HG03457 (cell line): ENCODE data around the gene CAPN3.

Experiments used
- ATAC-seq: cut with Tn5 transposase; IDR thresholded peaks from one replicate; pipeline ENCODE4 v1.9.1; 2021; ENCODE audit warnings: moderate number of reproducible peaks; ENCODE audit not compliant: unreplicated experiment

The CAPN3 gene

GRCh38 chr15:42355291-42355690, 4.0 kb upstream of the CAPN3 start:
- no peak for ATAC-seq

DNA sequence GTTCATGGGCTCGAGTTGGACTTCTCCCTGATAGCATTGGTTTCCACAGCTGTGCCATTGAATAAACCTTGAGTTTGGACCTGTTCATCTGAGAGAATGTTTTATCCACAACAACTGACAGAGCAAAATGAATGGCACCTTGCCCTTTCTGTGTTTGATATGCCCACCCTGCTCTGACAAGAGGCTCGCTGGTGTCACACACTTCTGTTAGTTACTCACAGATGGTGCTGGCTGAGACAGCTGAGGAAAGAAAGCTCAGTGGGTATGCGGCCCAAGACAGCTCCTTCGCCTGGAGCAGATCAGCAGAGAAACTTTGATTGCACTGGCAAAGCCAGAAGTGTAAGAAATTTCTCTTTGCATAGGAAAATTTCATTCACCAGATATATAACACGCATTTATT, 2.5 kb upstream of the CAPN3 start:
- ATAC-seq, result no peak

- no peak for ATAC-seq
Measured at GRCh38 chr15:42358141-42358540, 1.2 kb upstream of the CAPN3 start.

GRCh38 chr15:42359985-42360384, 684 bp downstream of the CAPN3 start:
- ATAC-seq, result no peak

DNA sequence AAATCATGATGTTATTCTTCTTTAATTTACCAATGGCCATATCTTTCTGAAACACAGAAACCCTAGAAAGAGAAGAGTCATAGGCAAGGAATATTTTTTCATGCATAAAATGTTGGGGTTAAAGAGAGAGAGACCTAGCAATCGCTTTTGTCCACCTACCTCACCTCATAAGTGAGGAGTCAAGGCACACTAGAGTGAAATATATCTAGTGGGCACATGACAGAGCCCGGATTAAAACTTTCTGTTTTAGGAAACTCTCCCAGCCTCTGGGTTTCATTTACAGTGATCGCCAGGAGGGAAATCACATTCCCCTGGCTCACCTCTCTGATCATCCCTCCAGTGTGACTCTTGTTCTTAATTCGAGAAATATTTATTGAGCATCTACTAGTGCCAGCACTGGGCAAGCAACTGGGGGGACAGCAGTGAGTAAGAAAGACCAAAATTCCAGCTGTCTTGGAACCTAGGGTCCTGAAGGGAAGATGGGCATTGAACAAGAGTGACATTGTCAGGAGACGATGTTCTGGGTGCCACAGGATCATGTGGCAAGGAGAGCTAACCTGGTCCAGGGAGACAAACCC, 1.3 kb downstream of the CAPN3 start:
- ATAC-seq, result no peak

DNA sequence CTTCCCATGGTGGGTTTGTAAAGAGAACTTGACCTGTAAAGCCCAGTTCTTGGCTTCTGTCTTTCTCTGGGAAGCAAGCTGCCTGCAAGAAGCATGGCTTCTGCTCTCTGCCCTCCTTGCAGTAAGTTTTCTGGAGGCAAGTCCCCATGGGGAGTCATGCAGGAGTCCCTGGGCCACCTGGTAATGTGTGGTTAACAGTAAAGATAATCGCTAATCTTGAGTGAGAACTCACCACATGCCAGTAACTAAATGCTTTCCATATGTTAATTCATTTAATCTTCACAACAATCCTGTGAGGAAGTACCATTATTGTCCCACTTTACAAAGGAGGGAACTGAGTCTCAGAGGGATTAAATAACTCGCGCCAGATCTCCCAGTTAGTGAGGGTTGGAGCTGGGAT, 4.2 kb downstream of the CAPN3 start:
- ATAC-seq, result no peak

DNA sequence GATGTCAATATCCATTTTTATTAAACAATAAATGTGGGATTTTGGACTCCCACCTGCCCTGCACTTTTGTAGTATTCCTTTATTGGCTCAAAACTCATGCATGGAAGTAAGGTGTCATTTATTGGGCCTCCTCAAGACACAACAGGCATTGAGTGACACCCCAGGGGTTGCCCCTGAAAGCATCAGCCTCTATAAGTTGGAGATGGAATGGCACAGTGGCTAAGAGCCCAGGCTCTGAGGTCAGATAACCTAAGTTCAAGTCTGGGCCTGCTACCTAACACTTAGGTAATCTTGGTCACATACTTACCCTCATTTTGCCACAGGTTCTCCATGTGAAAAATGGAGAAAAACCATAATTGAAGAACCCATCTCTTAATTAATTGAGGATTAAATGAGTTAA, 4.6 kb downstream of the CAPN3 start:
- ATAC-seq, result no peak

GRCh38 chr15:42364529-42364928, 5.2 kb downstream of the CAPN3 start:
- no peak for ATAC-seq

DNA sequence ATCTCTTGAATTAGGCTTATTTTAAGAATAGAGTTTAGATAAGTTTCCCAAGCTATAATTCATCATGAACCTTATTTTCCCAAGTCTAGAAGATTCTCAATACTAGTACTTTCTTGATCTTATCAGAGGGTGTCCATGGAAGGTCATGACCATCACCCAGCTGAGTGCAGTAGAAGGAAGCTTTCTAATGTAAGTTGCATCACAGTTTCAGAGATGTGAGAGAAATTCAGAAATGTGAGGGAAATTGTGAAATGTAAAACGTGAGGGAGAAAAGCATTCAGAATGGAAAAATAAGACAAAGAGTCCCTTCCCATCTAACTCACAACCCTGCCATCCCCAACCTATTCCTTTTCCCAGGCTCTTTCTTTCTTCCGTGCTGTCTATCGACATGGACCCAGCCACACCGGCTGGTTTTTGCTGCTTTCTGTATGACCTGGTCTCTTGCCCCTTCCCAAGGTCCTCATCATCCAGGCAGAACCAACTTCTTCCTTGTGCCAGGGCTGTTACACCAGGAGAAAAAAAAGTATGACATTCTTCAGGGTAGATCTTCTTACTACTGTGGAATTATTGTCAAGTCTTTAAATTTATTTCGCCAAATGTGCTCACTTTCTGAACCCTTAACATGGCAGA, 6.7 kb downstream of the CAPN3 start:
- no peak for ATAC-seq

GRCh38 chr15:42367041-42367440, 7.7 kb downstream of the CAPN3 start:
- ATAC-seq, result no peak

DNA sequence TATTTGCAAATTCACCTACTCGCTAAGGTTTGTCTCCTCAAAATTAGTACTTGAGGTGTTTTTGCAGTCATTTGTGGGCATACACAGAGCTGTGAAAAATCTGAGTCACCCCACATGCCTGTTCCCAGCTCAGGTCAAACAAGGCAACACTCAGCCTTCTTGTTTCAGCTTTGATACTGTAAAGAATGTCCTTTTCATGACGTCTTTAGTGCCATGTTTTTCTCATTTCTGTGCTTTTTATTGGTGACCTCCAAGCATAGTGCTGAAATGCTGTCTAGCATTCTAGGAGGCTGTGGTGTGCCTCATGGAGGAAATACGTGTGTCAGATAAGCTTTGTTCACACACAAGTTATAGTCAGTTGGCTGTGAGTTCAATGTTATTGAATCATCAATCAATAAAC, 8.8 kb downstream of the CAPN3 start:
- ATAC-seq, result no peak

DNA sequence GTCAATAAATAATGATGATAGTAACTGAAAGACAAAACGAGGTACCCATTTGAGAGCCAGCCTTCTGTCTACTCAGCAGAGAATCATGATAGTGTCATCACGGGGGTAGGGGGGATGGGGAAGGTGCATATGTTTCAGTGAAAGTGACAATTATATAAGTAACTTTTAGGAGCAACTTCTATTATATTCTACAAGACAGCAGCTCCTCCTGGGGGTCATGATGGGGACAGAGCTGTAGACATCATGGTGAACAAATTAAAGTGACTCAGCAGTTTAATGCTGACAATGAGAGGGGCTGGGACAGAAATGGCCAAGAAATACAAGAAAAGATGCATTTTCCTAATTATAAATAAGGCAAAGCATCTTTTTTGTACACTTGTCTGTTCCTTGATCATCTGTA, 11.8 kb downstream of the CAPN3 start:
- ATAC-seq, result no peak

- ATAC-seq, result no peak
Measured at GRCh38 chr15:42373274-42373673, 14.0 kb downstream of the CAPN3 start.

GRCh38 chr15:42373936-42374335, 14.6 kb downstream of the CAPN3 start:
- ATAC-seq, result no peak

DNA sequence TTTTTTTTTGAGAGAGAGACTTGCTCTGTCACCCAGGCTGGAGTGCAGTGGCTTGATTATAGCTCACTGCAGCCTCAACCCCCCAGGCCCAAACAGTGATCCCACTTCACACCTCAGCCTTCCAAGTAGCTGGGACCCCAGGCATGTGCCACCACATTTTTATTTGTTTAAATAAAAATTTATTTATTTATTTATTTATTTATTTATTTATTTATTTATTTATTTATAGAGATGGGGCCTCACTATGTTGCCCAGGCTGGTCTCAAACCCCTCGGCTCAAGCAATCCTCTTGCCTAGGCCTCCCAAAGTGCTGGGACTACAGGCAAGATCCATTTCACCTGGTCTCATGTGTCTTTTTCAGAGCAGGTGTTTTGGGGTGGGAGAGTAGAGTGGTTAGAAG, 15.5 kb downstream of the CAPN3 start:
- ATAC-seq, result no peak

DNA sequence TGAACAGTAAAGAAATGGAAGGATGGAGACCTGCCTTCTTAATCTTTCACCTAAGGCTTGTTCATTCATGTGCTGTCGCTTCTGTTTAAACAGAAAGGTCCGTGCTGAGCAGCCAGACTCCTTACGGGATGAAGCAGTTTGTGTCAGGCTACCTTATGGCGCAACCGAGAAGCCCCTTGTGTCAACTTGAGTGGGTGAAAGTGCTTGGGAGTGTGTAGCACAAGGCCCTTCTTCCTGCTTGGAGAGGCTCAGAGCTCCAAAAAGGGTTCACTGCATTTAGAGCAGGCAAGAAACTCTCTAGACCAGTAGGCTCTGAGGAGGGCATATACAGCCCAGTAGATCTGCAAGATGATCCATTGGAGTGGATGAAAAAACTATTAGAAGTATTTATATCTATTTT, 16.0 kb downstream of the CAPN3 start:
- ATAC-seq, result no peak

GRCh38 chr15:42375941-42376340, 16.6 kb downstream of the CAPN3 start:
- ATAC-seq, result no peak

GRCh38 chr15:42378011-42378410, 18.7 kb downstream of the CAPN3 start:
- no peak for ATAC-seq

DNA sequence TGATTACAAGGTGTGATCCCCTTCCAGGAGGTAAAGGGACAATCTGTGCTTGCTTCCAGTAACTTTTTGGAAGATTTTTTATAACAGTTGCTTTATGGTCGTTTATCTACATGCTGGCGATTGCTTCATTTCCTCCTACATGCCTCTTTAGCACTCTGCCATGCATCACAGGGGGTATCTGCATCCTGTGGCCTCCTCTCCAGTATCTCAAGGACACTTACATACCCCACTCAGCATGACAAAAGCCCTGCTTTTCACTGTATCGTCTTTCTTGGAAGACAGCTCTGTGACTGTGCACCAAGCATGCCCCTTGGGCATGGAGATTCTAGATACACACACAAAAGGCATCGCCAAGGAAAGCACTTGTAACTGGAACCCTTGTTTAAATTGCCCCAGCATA, 25.3 kb downstream of the CAPN3 start:
- no peak for ATAC-seq

DNA sequence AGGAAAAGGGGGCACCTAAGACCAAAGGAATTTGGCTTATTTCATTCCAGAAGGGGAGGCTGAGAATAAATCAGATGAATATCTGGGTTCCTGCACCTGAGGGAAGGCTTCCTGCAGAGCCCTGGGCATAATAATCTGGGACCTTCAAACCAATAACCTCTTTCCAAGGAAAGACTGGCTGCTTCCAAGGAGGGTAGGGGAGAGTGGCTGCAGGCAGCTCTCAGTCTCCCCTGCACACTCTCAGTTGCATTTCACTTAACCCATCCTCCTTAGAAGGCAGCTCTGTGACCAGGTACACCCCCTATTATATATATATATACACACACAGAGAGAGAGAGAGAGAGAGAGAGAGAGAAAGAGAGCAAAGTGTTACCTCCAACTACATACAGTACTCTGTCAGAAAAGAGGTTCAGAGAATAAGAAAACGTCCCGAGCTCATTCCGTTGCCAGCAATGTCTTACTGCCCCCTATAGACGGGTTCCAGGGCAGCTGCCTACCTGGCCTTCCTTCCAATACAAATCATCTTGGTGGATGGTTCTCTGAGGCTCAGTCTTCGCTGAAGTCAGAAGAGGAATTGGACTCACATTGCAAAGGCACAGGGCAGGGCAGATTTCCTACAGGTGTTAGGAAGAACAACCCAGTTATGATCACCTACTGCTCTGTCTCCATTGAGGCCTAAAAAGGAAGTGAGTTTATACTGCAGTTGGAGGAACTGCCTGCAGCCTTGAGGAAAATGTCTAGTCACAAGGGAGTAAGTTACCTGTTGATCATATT, 26.1 kb downstream of the CAPN3 start:
- no peak for ATAC-seq

DNA sequence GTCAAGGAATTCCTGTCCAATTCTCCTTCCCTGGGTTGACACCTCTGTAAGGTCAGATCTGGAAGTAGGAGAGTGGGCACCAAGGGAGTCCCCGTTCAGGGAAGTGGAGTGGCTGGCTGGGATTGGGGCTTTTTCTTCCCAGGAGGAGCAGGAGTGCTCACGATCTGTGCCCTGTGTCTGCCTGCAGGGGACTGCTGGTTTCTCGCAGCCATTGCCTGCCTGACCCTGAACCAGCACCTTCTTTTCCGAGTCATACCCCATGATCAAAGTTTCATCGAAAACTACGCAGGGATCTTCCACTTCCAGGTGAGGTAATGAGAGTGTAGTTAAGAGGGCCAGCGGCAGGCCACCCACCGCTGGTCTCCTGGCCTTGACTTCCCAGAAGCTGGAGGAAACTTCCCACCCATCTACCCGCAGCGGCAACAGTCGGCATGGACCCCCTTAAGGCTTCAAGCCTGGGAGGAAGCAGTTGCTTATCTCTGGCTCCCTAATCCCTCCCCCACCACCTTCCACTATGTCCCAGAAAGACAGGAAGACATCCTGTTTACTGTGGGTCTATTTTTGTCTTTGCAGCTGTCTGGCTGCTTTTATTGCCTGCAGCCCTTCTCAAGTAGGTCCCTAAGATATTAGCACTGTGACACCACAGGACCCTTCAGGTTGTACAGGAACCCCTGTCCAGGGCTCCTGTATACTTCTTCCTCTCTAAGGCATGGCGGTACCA, 26.8 kb downstream of the CAPN3 start:
- no peak for ATAC-seq

- no peak for ATAC-seq
Measured at GRCh38 chr15:42387603-42388002, 28.3 kb downstream of the CAPN3 start.
